GM21360 (cell line): ENCODE measurements around the gene WDFY2.

Experiments
- ATAC-seq: cut with Tn5 transposase; IDR thresholded peaks from one replicate; pipeline ENCODE4 v1.9.1; 2021; ENCODE audit warnings: mild to moderate bottlenecking, moderate library complexity; ENCODE audit not compliant: unreplicated experiment

WDFY2 gene

GRCh38 chr13:51763486-51763885 is 179.2 kb downstream of the WDFY2 start:
- ATAC-seq = no peak

- peak; percentile 79 for ATAC-seq
These were observed 180.2 kb downstream of the WDFY2 start for GRCh38 chr13:51764184-51765141.

- ATAC-seq = no peak
These were observed 180.9 kb downstream of the WDFY2 start for GRCh38 chr13:51765142-51765515.

- no peak for ATAC-seq
These were observed 182.8 kb downstream of the WDFY2 start for GRCh38 chr13:51767100-51767499.

- ATAC-seq = no peak
These were observed 184.2 kb downstream of the WDFY2 start for GRCh38 chr13:51768378-51768921.

GRCh38 chr13:51768976-51769375 is 184.7 kb downstream of the WDFY2 start:
- ATAC-seq = no peak

- no peak for ATAC-seq
These were observed 185.3 kb downstream of the WDFY2 start for GRCh38 chr13:51769455-51770127.

GRCh38 chr13:51770160-51770559 is 185.9 kb downstream of the WDFY2 start:
- ATAC-seq = no peak

GRCh38 chr13:51770681-51771417 is 186.6 kb downstream of the WDFY2 start:
- ATAC-seq = no peak

- ATAC-seq = no peak
These were observed 187.3 kb downstream of the WDFY2 start for GRCh38 chr13:51771418-51772104.

- ATAC-seq = no peak
These were observed 187.8 kb downstream of the WDFY2 start for GRCh38 chr13:51772105-51772455.

- no peak for ATAC-seq
These were observed 188.5 kb downstream of the WDFY2 start for GRCh38 chr13:51772781-51773180.

GRCh38 chr13:51773515-51773914 is 189.3 kb downstream of the WDFY2 start:
- ATAC-seq = no peak

GRCh38 chr13:51776179-51776578 is 191.9 kb downstream of the WDFY2 start:
- no peak for ATAC-seq

- no peak for ATAC-seq
These were observed 193.7 kb downstream of the WDFY2 start for GRCh38 chr13:51777921-51778320.

- no peak for ATAC-seq
These were observed 194.1 kb downstream of the WDFY2 start for GRCh38 chr13:51778392-51778791.

GRCh38 chr13:51780099-51780498 is 195.8 kb downstream of the WDFY2 start:
- ATAC-seq = no peak

GRCh38 chr13:51781246-51782022 is 197.2 kb downstream of the WDFY2 start:
- no peak for ATAC-seq

GRCh38 chr13:51782026-51782710 is 197.9 kb downstream of the WDFY2 start:
- ATAC-seq = no peak
